HepG2 (cell line): Measurements from ENCODE around the gene ZFAND4. TPM values are rescaled to one million over a fixed set of nuclear protein-coding genes. Genes with fewer than 3 reads are reported as not detected.

Experiments
- ATAC-seq: fragments of 200-7000 bp; cut with Tn5 transposase; 3 replicates; pipeline ENCODE4 v1.9.1; 2020; ENCODE audit warnings: mild to moderate bottlenecking, moderate library complexity
- BruUV-seq: library from RNA; stranded (reverse); fragments of 400-500 nt; replicated peaks from 2 replicates; lab custom pipeline; 2021; lab: Mats Ljungman, UMichigan
- CTCF ChIA-PET: fragments of 300-600 bp; formaldehyde crosslinking; extraction: SDS; loops from one replicate; lab custom pipeline; 2021; ENCODE audit warnings: low total read pairs, inconsistent platforms, low intra/inter-chr PET ratio; lab: Yijun Ruan, JAX
- POLR2A ChIA-PET: fragments of 350-600 bp; sonication (Branson Sonifier 250); formaldehyde crosslinking; loops from one replicate; lab custom pipeline; 2020; ENCODE audit warnings: antibody characterized with exemption, inconsistent platforms; lab: Yijun Ruan, JAX
- DNase-seq: peaks from one replicate; pipeline ENCODE4 v3.0.0-alpha.2; 2015; ENCODE audit warnings: low spot score
- FAIRE-seq: peaks from 3 replicates; lab custom pipeline; 2011; peaks lifted over from hg19 to GRCh38; lab: Jason Lieb, UNC
- H2AFZ ChIP-seq: one replicate; pipeline ENCODE4 v1.6.1; 2011; ENCODE audit warnings: low read length, inconsistent platforms
- H3K27ac ChIP-seq: fragments of 300-600 bp; 3 replicates; pipeline ENCODE4 v1.8.0; 2011; ENCODE audit warnings: mixed run types, mild to moderate bottlenecking, mixed read lengths, low read length, inconsistent platforms; ENCODE audit not compliant: insufficient read depth; ENCODE audit errors: extremely low read length
- H3K27me3 ChIP-seq, 2 experiments: fragments of 200-600 bp in 1 of 2; 2 replicates in 1 of 2; 3 replicates in 1 of 2; pipeline versions ENCODE4 v1.6.0 to v1.8.0; 2011; ENCODE audit warnings: low read length in 2 of 2, mild to moderate bottlenecking in 2 of 2, moderate library complexity in 2 of 2, inconsistent platforms in 1 of 2; ENCODE audit not compliant: insufficient read depth in 2 of 2, control insufficient read depth in 1 of 2
- H3K36me3 ChIP-seq, 2 experiments: fragments of 200-600 bp in 1 of 2; replicated peaks in 1 of 2; 2 replicates in 1 of 2; 3 replicates in 1 of 2; pipeline versions ENCODE4 v1.5.1 to v1.8.0; 2011; ENCODE audit warnings: low read length in 2 of 2, inconsistent platforms in 1 of 2; ENCODE audit not compliant: insufficient read depth in 2 of 2, control insufficient read depth in 1 of 2
- H3K4me1 ChIP-seq: 2 replicates; pipeline ENCODE4 v1.5.1; 2012; ENCODE audit warnings: low read length, inconsistent platforms; ENCODE audit not compliant: insufficient read depth
- H3K4me2 ChIP-seq: 2 replicates; pipeline ENCODE4 v1.6.0; 2011; ENCODE audit warnings: low read depth, low read length, inconsistent platforms
- H3K4me3 ChIP-seq, 3 experiments: fragments of 200-600 bp in 1 of 3; sonication (generic), shearing (Covaris generic) in 1 of 3; replicated peaks in 1 of 3; 2 replicates each; pipeline ENCODE4 v1.5.1; 2011 to 2016; ENCODE audit warnings: low read length in 3 of 3, inconsistent platforms in 2 of 3, low read depth in 2 of 3, mild to moderate bottlenecking in 2 of 3, control low read depth in 1 of 3, mixed read lengths in 1 of 3; ENCODE audit not compliant: insufficient read depth in 1 of 3
- H3K79me2 ChIP-seq: one replicate; pipeline ENCODE4 v1.6.1; 2011; ENCODE audit warnings: low read length, inconsistent platforms; ENCODE audit not compliant: insufficient read depth
- H3K9ac ChIP-seq: 2 replicates; pipeline ENCODE4 v1.6.0; 2011; ENCODE audit warnings: mild to moderate bottlenecking, low read depth, low read length, inconsistent platforms; ENCODE audit not compliant: insufficient read depth
- H3K9me3 ChIP-seq: 2 replicates; pipeline ENCODE4 v1.5.1; 2012; ENCODE audit warnings: mild to moderate bottlenecking, low read length
- H4K20me1 ChIP-seq: 2 replicates; pipeline ENCODE4 v1.6.0; 2011; ENCODE audit warnings: inconsistent platforms, mild to moderate bottlenecking, low read length, moderate library complexity; ENCODE audit not compliant: insufficient read depth
- CEBPG ChIP-seq: IDR thresholded peaks from 2 replicates; pipeline ENCODE4 v1.6.1; 2016
- FOXA3 ChIP-seq: IDR thresholded peaks from 2 replicates; pipeline ENCODE4 v1.6.1; 2016; ENCODE audit warnings: missing genetic modification reagents, missing compliant biosample characterization
- GZF1 ChIP-seq: sonication (generic); formaldehyde crosslinking; IDR thresholded peaks from 2 replicates; pipeline ENCODE4 v1.5.1; 2020; ENCODE audit warnings: mild to moderate bottlenecking, missing genetic modification reagents
- HMG20A ChIP-seq: IDR thresholded peaks from 2 replicates; pipeline ENCODE4 v1.6.1; 2016; ENCODE audit warnings: borderline replicate concordance
- HNF4A ChIP-seq: sonication (generic); formaldehyde crosslinking; IDR thresholded peaks from 2 replicates; pipeline ENCODE4 v1.4.0; 2020; ENCODE audit warnings: missing genetic modification reagents
- NR2C2 ChIP-seq: sonication (generic); formaldehyde crosslinking; IDR thresholded peaks from 2 replicates; pipeline ENCODE4 v1.4.0; 2020; ENCODE audit warnings: missing genetic modification reagents, mild to moderate bottlenecking, moderate library complexity, borderline replicate concordance
- NR2F1 ChIP-seq, 2 experiments: fragments of 450-650 bp in 1 of 2; formaldehyde crosslinking in 1 of 2; IDR thresholded peaks; 2 replicates each; pipeline versions ENCODE4 v1.5.0 to v1.6.1; 2016 to 2020; ENCODE audit warnings: mild to moderate bottlenecking in 1 of 2, missing compliant biosample characterization in 1 of 2, missing genetic modification reagents in 1 of 2, moderate library complexity in 1 of 2
- NR2F6 ChIP-seq, 2 experiments: IDR thresholded peaks; 2 replicates each; pipeline ENCODE4 v1.6.1; 2016; ENCODE audit warnings: antibody characterized with exemption in 1 of 2, mild to moderate bottlenecking in 1 of 2
- PATZ1 ChIP-seq: sonication (generic); formaldehyde crosslinking; IDR thresholded peaks from 2 replicates; pipeline ENCODE4 v1.4.0; 2020; ENCODE audit warnings: missing genetic modification reagents
- PPARG ChIP-seq: conservative IDR thresholded peaks from 2 replicates; pipeline ENCODE4 v1.6.1; 2016; ENCODE audit warnings: missing biosample characterization, missing genetic modification reagents
- RORA ChIP-seq: sonication (generic); formaldehyde crosslinking; IDR thresholded peaks from 2 replicates; pipeline ENCODE4 v1.5.0; 2020; ENCODE audit warnings: mild to moderate bottlenecking, missing genetic modification reagents, moderate library complexity
- RXRB ChIP-seq: IDR thresholded peaks from 2 replicates; pipeline ENCODE4 v1.6.1; 2016; ENCODE audit warnings: borderline replicate concordance, missing genetic modification reagents, missing compliant biosample characterization
- ZMYM4 ChIP-seq: sonication (generic); formaldehyde crosslinking; IDR thresholded peaks from 2 replicates; pipeline ENCODE4 v1.8.1; 2023; ENCODE audit warnings: mild to moderate bottlenecking, missing genetic modification reagents
- ZNF263 ChIP-seq: sonication (generic); formaldehyde crosslinking; IDR thresholded peaks from 2 replicates; pipeline ENCODE4 v1.4.0; 2020; ENCODE audit warnings: missing genetic modification reagents
- ZNF562 ChIP-seq: sonication (generic); formaldehyde crosslinking; IDR thresholded peaks from 2 replicates; pipeline ENCODE4 v1.8.0; 2022; ENCODE audit warnings: missing genetic modification reagents, borderline replicate concordance
- ZNF772 ChIP-seq: sonication (generic); formaldehyde crosslinking; IDR thresholded peaks from 2 replicates; pipeline ENCODE4 v1.5.0; 2020; ENCODE audit warnings: mild to moderate bottlenecking, missing genetic modification reagents
- WGBS: methylation state at CpG from one replicate; pipeline ENCODE4 v1.1.6; 2017; ENCODE audit warnings: low lambda C conversion rate; 5-methylcytosine and 5-hydroxymethylcytosine counted together
- in situ Hi-C: cut with HindIII; loops from 2 replicates; pipeline ENCODE4 v1.10.0; 2017; ENCODE audit warnings: low pct_unique_long_range_greater_than_20kb; ENCODE audit not compliant: extremely low pct_ligation_motif_present
- intact Hi-C: fragments of 100-400 bp; cut with micrococcal nuclease; formaldehyde crosslinking; loops from one replicate; pipeline ENCODE4 v1.10.0; 2022; ENCODE audit not compliant: unreplicated experiment
- polyA plus RNA-seq, 8 experiments: library from polyadenylated mRNA; depleted of rRNA in 3 of 8; stranded (reverse) in 7 of 8; unstranded in 1 of 8; fragments of >200 nt; fragmentation: Illumina TruSeq in 4 of 8; extraction: Trizol in 4 of 8; gene quantifications; 2 replicates each; pipeline versions ENCODE4 v1.2.1 to v1.2.3, GENCODE V29; 2011 to 2016; ENCODE audit warnings: low read depth in 4 of 8, missing spikeins in 1 of 8, mixed read lengths in 1 of 8; ENCODE audit not compliant: insufficient read depth in 1 of 8
- total RNA-seq, 5 experiments: library from RNA; depleted of rRNA; stranded (reverse); fragments of >200 nt; fragmentation: Illumina TruSeq; extraction: Trizol; gene quantifications; 2 replicates each; pipeline ENCODE4 v1.2.3, GENCODE V29; 2016; ENCODE audit warnings: low read depth in 1 of 5

ZFAND4 gene
- total and polyA plus RNA-seq, 2 of the 13 experiments (the other 11 are each of a cell fraction or from before 2014, with no cell fraction given): 2.9 to 9.2 TPM

- DNase-seq (no peak), FAIRE-seq (no peak), ATAC-seq (peak; percentile 55; the same call in 2 of the 3 replicates)
- peaks cover 28% of the 10 kb centered on the region for H3K4me1 ChIP-seq
- in situ Hi-C loops (no loop called here), intact Hi-C loops (no loop called here)
- no peaks in the 10 kb centered on the region for H3K36me3 ChIP-seq
- peaks cover 38% of the 10 kb centered on the region for H3K79me2 ChIP-seq
- peak overlapping the region; percentile 26; the same call in 1 of the 2 replicates for H3K4me2 ChIP-seq
- no TSS peak for BruUV-seq
- no peak overlapping the region for H2AFZ ChIP-seq
- 68% methylated on average over 1 of the region's 1 CpG for WGBS
- no peak overlapping the region for H3K9ac ChIP-seq
- POLR2A ChIA-PET: interaction anchor here (1.0 kb wide), 1 partner anchor 12 kb away, joined by 3 read pairs; no protein-coding TSS in a partner anchor
- no peaks in the 10 kb centered on the region for H3K9me3 ChIP-seq
- H3K4me3 ChIP-seq: no peak overlapping the region
- CTCF ChIA-PET: no interaction called here
- no peak for TF ChIP-seq HMG20A (CRISPR knock-in tag)
- peak; percentile 29; the same call in 1 of the 2 replicates for TF ChIP-seq FOXA3
- no peaks in the 10 kb centered on the region for H3K27me3 ChIP-seq
- H4K20me1 ChIP-seq: no peaks in the 10 kb centered on the region
- peak overlapping the region; percentile 29 for H3K27ac ChIP-seq
Observed at GRCh38 chr10:45582386-45582781, 90.2 kb downstream of the ZFAND4 start.

GRCh38 chr10:45581582-45582385 lies 90.8 kb downstream of the ZFAND4 start:
- H3K27ac ChIP-seq: peak overlapping the region; percentile 29
- H4K20me1 ChIP-seq: no peaks in the 10 kb centered on the region
- no peaks in the 10 kb centered on the region for H3K9me3 ChIP-seq
- WGBS: 75% methylated on average over 3 of the region's 3 CpGs
- H3K4me1 ChIP-seq: peaks cover 28% of the 10 kb centered on the region
- POLR2A ChIA-PET: interaction anchor here (1.0 kb wide), 1 partner anchor 12 kb away, joined by 3 read pairs; no protein-coding TSS in a partner anchor
- H3K79me2 ChIP-seq: peaks cover 40% of the 10 kb centered on the region
- DNase-seq (peak; percentile 13), FAIRE-seq (peak; percentile 50), ATAC-seq (peak; percentile 64)
- BruUV-seq: no TSS peak
- in situ Hi-C loops: no loop called here
- no peaks in the 10 kb centered on the region for H3K36me3 ChIP-seq
- H2AFZ ChIP-seq: no peak overlapping the region
- CTCF ChIA-PET: no interaction called here
- intact Hi-C loops: no loop called here
- peak overlapping the region; percentile 26; the same call in 1 of the 2 replicates for H3K4me2 ChIP-seq
- H3K4me3 ChIP-seq: no peak overlapping the region
- no peak overlapping the region for H3K9ac ChIP-seq
- H3K27me3 ChIP-seq: no peaks in the 10 kb centered on the region
- TF ChIP-seq NR2F6 (IDR thresholded peaks at IDR 0.05) (peak; percentile 71), NR2F6 (CRISPR knock-in tag; IDR thresholded peaks at IDR 0.05) (peak; percentile 31; the same call in 1 of the 2 replicates), ZNF562 (CRISPR knock-in tag) (no peak), ZNF263 (CRISPR knock-in tag) (no peak), GZF1 (CRISPR knock-in tag) (no peak), NR2C2 (CRISPR knock-in tag) (0 out of 2 replicates have a peak, but pooled peaks have one; percentile 27), ZMYM4 (CRISPR knock-in tag) (peak; percentile 36; the same call in 1 of the 2 replicates), PATZ1 (0 out of 2 replicates have a peak, but pooled peaks have one; percentile 29), CEBPG (0 out of 2 replicates have a peak, but pooled peaks have one; percentile 9), RORA (CRISPR knock-in tag) (no peak), ZNF772 (no peak), RXRB (CRISPR knock-in tag) (0 out of 2 replicates have a peak, but pooled peaks have one; percentile 18), HNF4A (CRISPR knock-in tag) (peak; percentile 43; the same call in 1 of the 2 replicates), NR2F1 (CRISPR knock-in tag; IDR thresholded peaks at IDR 0.05) (0 out of 4 replicates have a peak, but pooled peaks of 1 of the 2 experiments have one; percentile 53), PPARG (no peak)
